Fibroblast of mammary gland (primary cell): ENCODE measurements around the gene LCLAT1.

Experiments used
- DNase-seq: peaks from one replicate; pipeline ENCODE4 v3.0.0-alpha.2; 2010; ENCODE audit warnings: low read depth
- H3K4me3 ChIP-seq: 2 replicates; pipeline ENCODE4 v1.5.1; 2011; ENCODE audit warnings: low read depth, mild to moderate bottlenecking, low read length, moderate library complexity; ENCODE audit not compliant: control insufficient read depth
- TF ChIP-seq, protein P1 (sequence below): conservative IDR thresholded peaks from 2 replicates; pipeline ENCODE4 v1.5.1; 2011; ENCODE audit warnings: low read depth, low read length, inconsistent platforms; ENCODE audit not compliant: control insufficient read depth, insufficient read depth

Gene LCLAT1

GRCh38 chr2:30527411-30527810 is 80.4 kb downstream of the LCLAT1 start:
- H3K4me3 ChIP-seq = no peak overlapping the region
- TF ChIP-seq, protein P1, sequence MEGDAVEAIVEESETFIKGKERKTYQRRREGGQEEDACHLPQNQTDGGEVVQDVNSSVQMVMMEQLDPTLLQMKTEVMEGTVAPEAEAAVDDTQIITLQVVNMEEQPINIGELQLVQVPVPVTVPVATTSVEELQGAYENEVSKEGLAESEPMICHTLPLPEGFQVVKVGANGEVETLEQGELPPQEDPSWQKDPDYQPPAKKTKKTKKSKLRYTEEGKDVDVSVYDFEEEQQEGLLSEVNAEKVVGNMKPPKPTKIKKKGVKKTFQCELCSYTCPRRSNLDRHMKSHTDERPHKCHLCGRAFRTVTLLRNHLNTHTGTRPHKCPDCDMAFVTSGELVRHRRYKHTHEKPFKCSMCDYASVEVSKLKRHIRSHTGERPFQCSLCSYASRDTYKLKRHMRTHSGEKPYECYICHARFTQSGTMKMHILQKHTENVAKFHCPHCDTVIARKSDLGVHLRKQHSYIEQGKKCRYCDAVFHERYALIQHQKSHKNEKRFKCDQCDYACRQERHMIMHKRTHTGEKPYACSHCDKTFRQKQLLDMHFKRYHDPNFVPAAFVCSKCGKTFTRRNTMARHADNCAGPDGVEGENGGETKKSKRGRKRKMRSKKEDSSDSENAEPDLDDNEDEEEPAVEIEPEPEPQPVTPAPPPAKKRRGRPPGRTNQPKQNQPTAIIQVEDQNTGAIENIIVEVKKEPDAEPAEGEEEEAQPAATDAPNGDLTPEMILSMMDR = no peak
- peak; percentile 32 for DNase-seq

DNA sequence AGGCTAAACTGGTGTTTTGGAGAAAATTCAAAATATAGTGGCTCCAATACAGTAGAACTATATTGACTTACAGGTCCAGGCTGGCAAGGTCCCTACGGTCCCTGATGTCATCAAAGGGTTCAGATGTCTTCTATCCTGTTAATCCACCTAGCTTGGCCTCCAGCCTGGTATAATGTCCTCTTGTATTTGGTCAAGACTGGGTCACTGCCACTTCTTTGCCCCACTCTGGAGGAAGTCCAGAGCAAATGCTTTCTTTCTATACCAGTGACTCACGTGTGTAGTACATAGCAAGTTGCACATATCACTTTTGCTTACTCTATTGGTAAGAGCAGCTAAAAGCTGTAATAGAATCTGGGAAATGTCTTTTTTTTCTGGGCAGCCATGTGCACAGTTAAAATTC is 80.8 kb downstream of the LCLAT1 start:
- TF ChIP-seq, protein P1 = no peak
- H3K4me3 ChIP-seq = no peak overlapping the region
- DNase-seq = peak; percentile 23

DNA sequence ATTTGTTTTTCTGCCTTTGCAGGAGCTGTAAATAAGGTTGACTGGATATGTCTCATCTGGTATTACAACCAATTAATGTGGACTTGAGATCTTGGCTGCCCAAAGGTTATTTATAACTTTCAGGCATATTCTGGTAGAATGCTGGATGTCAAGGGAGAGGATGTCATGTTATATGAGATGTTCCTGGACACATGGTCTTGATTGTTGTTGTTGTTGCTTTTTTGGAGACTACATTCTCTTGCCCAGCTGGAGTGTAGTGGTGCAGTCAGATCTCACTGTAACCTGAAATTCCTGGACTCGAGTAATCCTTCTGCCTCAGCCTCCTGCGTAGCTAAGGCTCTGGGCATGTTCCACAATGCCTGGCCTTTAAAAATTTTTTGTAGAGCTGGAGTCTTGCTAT is 83.3 kb downstream of the LCLAT1 start:
- DNase-seq = no peak
- TF ChIP-seq, protein P1 = no peak
- H3K4me3 ChIP-seq = no peak overlapping the region

GRCh38 chr2:30541680-30542079 is 94.6 kb downstream of the LCLAT1 start:
- DNase-seq = no peak

GRCh38 chr2:30545875-30546274 is 98.8 kb downstream of the LCLAT1 start:
- TF ChIP-seq, protein P1 = no peak
- no peak for DNase-seq
- H3K4me3 ChIP-seq = no peak overlapping the region

More at GRCh38 chr2:30541680-30542079, 94.6 kb downstream of the LCLAT1 start:
- TF ChIP-seq, protein P1 = no peak
- H3K4me3 ChIP-seq = no peak overlapping the region

DNA sequence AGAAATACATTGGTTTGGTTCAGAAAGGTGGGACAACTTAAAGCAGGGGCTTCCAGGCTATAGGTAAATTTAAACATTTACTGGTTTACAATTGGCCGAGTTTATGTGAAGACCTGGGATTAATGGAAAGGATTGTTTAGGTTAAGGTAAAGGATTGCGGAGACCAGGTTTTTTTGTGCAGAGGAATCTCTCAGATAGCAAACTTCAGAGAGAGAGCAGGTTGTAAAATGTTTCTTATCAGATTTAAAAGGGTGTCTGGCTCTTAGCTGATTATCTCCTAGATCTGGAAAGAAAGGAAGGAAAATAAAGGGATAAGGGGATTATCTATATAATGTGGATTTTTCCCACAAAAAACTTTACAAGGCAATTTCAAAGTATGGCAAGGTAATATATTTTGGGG is 101.3 kb downstream of the LCLAT1 start:
- no peak overlapping the region for H3K4me3 ChIP-seq
- DNase-seq = no peak

More for the DNA sequence above, 101.3 kb downstream of the LCLAT1 start:
- TF ChIP-seq, protein P1 = no peak
